ENCODE data around the gene PRG3.

PRG3 gene

DNA sequence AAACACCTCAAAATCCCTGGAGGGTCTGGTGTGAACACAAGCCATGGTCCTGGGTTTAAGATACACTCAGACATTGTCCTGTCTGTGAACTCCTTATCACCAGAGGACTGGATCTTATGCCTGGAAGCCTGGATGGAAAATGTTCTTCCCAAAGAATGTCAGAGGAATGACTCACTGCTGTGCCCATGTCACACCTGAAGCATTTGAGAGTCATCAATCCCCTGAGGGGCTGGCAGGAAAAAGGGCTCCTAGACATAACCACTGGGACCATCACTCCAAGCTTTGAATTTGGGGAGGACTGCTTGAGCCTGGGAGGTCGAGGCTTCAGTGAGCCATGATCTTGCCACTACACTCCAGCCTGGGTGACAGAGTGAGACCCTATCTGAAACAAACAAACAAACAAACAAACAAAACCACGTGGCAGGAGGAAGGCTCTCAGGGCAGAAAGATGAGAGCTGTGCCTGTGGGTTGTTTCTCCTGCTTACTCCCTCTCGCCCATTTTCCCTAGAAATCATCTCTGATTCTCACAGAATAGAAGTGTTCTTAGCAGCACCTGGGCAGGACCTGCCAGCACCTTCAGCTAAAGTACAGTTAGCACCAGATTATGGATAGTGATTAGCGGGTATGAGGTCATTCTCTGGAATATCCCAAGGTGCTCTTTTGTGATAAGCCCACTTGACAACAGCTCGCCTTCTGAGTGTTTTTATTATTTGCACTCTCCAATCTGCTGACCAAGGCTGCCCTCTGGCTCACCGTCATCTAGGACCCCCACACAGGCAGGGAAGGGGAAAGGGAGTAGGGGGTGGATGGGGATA is 21.4 kb upstream of the PRG3 start:
- H3K4me3 Mint-ChIP-seq, result no peak overlapping the region
- no peaks in the 10 kb centered on the region for H3K4me1 Mint-ChIP-seq
- H3K27ac Mint-ChIP-seq, result no peak overlapping the region
- peaks cover 9% of the 10 kb centered on the region for H3K27me3 Mint-ChIP-seq (ENCODE audit: low read depth)
- H3K9me3 Mint-ChIP-seq, result no peaks in the 10 kb centered on the region
- no peak for TF ChIP-seq CTCF (IDR thresholded peaks at IDR 0.05; ENCODE audit: unreplicated experiment in 3 of 3)
- peaks cover 8% of the 10 kb centered on the region for H3K36me3 Mint-ChIP-seq (ENCODE audit: low read depth)

DNA sequence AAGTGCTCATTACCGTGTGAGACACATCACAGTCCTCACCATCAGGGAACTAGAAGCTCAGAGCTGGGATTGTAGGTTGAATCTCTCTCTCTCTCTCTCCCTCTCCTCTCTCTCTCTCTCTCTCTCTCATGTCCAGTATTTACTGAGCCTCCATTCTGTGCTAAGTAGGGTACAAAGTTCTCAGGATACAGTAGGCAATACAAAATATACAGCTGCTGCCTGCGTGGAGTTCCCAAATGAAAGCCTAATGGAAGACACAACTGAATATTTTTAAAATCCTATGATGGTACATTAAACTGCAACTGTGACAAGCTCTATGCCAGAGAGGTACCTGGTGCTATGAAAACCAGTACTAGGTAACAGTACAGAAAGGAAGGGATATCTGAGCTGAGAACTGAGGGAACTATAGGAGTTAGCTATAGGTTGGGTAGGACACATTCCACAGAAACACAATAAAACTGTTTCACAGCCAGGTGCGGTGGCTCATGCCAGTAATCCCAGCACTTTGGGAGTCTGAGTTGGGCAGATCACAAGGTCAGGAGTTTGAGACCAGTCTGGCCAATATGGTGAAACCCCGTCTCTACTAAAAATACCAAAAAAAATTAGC is 19.1 kb upstream of the PRG3 start:
- peaks cover 9% of the 10 kb centered on the region for H3K27me3 Mint-ChIP-seq (ENCODE audit: low read depth)
- H3K4me3 Mint-ChIP-seq, result no peak overlapping the region
- H3K4me1 Mint-ChIP-seq, result no peaks in the 10 kb centered on the region
- H3K36me3 Mint-ChIP-seq (ENCODE audit: low read depth), result no peaks in the 10 kb centered on the region
- no peak overlapping the region for H3K27ac Mint-ChIP-seq
- no peaks in the 10 kb centered on the region for H3K9me3 Mint-ChIP-seq
- no peak for TF ChIP-seq CTCF (IDR thresholded peaks at IDR 0.05; ENCODE audit: unreplicated experiment in 3 of 3)

DNA sequence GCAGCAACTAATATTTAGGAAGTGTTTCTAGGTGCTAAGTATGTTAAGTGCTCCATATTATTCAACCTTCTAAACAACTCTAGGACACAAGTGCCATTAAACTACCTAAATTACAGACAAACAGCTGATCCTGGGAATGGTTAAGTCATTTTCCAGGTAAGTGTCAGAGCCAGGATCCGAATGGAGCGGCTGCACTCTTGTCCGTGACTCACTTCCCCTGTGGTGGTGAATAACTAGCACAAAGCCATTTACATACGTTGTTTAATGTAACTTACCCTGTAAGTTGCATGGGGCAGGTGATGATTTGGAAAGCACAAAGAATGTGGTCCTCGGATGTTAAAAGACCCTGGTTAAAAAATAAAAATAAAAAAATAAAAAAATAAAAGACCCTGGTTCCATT is 18.3 kb upstream of the PRG3 start:
- H3K4me3 Mint-ChIP-seq, result no peak overlapping the region
- no peaks in the 10 kb centered on the region for H3K36me3 Mint-ChIP-seq (ENCODE audit: low read depth)
- peaks cover 9% of the 10 kb centered on the region for H3K27me3 Mint-ChIP-seq (ENCODE audit: low read depth)
- H3K27ac Mint-ChIP-seq, result no peak overlapping the region
- no peaks in the 10 kb centered on the region for H3K9me3 Mint-ChIP-seq
- H3K4me1 Mint-ChIP-seq, result no peaks in the 10 kb centered on the region
- TF ChIP-seq CTCF (IDR thresholded peaks at IDR 0.05; ENCODE audit: unreplicated experiment in 3 of 3), result no peak

DNA sequence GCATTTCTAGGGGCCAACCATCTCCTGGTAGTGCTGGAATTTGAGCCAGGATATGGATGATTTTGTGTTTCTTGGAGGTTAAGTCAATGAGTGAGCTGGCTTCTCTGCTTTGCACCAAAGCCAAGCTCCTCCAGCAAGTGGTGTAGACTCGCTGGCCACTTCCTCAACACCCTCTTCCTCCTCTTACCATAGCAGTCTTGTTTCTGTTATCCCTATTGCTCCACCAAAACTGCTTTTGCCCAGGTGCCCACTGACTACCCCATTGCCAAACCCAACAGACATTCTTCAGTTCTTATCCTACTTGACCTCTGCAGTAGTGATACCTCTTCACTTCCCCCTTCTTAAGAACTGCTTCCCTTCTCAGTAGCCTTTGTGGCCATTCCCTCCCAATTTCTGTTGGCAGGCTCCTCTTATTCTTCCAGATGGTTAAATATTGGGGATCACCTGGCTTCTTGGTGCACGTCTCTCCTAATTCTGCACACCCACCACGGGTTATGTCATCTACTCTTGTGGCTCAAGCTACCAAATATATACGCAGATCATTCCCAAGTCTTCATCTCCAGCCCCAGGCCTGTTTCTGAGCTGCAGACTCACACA is 16.5 kb upstream of the PRG3 start:
- Mint-ChIP-seq H3K4me3 (no peak overlapping the region), H3K36me3 (ENCODE audit: low read depth) (no peaks in the 10 kb centered on the region), H3K9me3 (no peaks in the 10 kb centered on the region), H3K27me3 (ENCODE audit: low read depth) (peaks cover 15% of the 10 kb centered on the region), H3K4me1 (no peaks in the 10 kb centered on the region), H3K27ac (no peak overlapping the region)
- TF ChIP-seq CTCF (IDR thresholded peaks at IDR 0.05; ENCODE audit: unreplicated experiment in 3 of 3), result no peak

DNA sequence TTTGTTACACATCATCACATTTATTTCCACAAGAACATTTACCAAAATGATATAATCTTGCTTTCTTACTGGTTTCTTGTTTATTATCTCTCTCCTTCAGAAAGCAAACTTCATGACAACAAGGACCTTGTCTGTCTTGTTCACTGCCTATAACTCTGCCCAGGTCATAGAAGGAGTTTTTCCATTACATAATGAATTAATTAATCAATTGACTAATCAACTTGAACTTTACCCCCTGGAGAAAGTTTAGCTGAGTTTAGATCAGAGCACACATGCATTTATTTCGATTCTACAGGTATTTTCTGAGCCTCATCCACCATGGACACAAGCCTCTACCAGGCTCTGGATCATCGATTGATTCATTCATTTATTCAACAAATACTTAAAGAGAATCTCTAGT is 15.8 kb upstream of the PRG3 start:
- Mint-ChIP-seq H3K4me1 (no peaks in the 10 kb centered on the region), H3K4me3 (no peak overlapping the region), H3K27me3 (ENCODE audit: low read depth) (peaks cover 18% of the 10 kb centered on the region), H3K9me3 (no peaks in the 10 kb centered on the region), H3K27ac (no peak overlapping the region), H3K36me3 (ENCODE audit: low read depth) (no peaks in the 10 kb centered on the region)
- TF ChIP-seq CTCF (IDR thresholded peaks at IDR 0.05; ENCODE audit: unreplicated experiment in 3 of 3), result no peak

Measured in nephron (organoid).